CD4-positive, alpha-beta T cell (primary cell): Measurements from ENCODE around the gene KCND2. TPM values are rescaled to one million over a fixed set of nuclear protein-coding genes. Genes with fewer than 3 reads are reported as not detected.

Experiments used
- ATAC-seq: fragments of 200-7000 bp; cut with Tn5 transposase; one replicate; pipeline ENCODE4 v1.10.0; 2022; ENCODE audit warnings: mild to moderate bottlenecking; ENCODE audit not compliant: poor library complexity
- CTCF ChIA-PET: fragments of 350-600 bp; sonication (Branson Sonifier 250); formaldehyde crosslinking; loops from one replicate; lab custom pipeline; 2021; ENCODE audit warnings: antibody characterized with exemption, inconsistent platforms; lab: Charles Lee
- POLR2A ChIA-PET: fragments of 350-600 bp; sonication (Branson Sonifier 250); formaldehyde crosslinking; loops from one replicate; lab custom pipeline; 2021; ENCODE audit warnings: antibody characterized with exemption, inconsistent platforms; lab: Charles Lee
- DNase-seq, 14 experiments: peaks; one replicate each; pipeline ENCODE4 v3.0.0-alpha.2; 2013 to 2020; ENCODE audit warnings: mixed read lengths in 2 of 14
- H3K27ac ChIP-seq, 2 donors: one replicate each; pipeline versions ENCODE4 v1.5.1 to v1.7.0; 2013; ENCODE audit warnings: low read length in 2 of 2, low read depth in 1 of 2, mild to moderate bottlenecking in 1 of 2
- H3K27me3 ChIP-seq, 2 experiments: 1 replicate in 1 of 2; 2 replicates in 1 of 2; pipeline versions ENCODE4 v1.6.1 to v1.7.0; 2013; ENCODE audit warnings: low read length in 2 of 2, control low read depth in 1 of 2, mild to moderate bottlenecking in 1 of 2, moderate library complexity in 1 of 2; ENCODE audit not compliant: insufficient read depth in 2 of 2, control insufficient read depth in 1 of 2
- H3K36me3 ChIP-seq: one replicate; pipeline ENCODE4 v1.6.1; 2013; ENCODE audit warnings: low read length, control low read depth; ENCODE audit not compliant: insufficient read depth
- H3K4me1 ChIP-seq: one replicate; pipeline ENCODE4 v1.6.1; 2013; ENCODE audit warnings: low read length, control low read depth; ENCODE audit not compliant: insufficient read depth
- H3K4me3 ChIP-seq: one replicate; pipeline ENCODE4 v1.5.1; 2013; ENCODE audit warnings: mild to moderate bottlenecking, low read length, moderate library complexity
- H3K9me3 ChIP-seq, 2 experiments: 1 replicate in 1 of 2; 2 replicates in 1 of 2; pipeline versions ENCODE4 v1.6.1 to v1.7.0; 2013; ENCODE audit warnings: low read length in 2 of 2, mild to moderate bottlenecking in 2 of 2, control low read depth in 1 of 2, moderate library complexity in 1 of 2; ENCODE audit not compliant: control insufficient read depth in 1 of 2, insufficient read depth in 1 of 2
- H3K27ac Mint-ChIP-seq: one replicate; pipeline ENCODE4 v1.8.0; 2020; ENCODE audit warnings: mixed read lengths
- H3K27me3 Mint-ChIP-seq: one replicate; pipeline ENCODE4 v1.8.0; 2021; ENCODE audit warnings: mixed read lengths
- H3K36me3 Mint-ChIP-seq: one replicate; pipeline ENCODE4 v1.8.0; 2021; ENCODE audit warnings: low read depth, mixed read lengths
- H3K4me1 Mint-ChIP-seq: one replicate; pipeline ENCODE4 v1.8.0; 2021; ENCODE audit warnings: low read depth, mixed read lengths
- H3K4me3 Mint-ChIP-seq: one replicate; pipeline ENCODE4 v1.8.0; 2020; ENCODE audit warnings: mild to moderate bottlenecking, mixed read lengths
- H3K9me3 Mint-ChIP-seq: one replicate; pipeline ENCODE4 v1.8.0; 2020; ENCODE audit warnings: mixed read lengths
- CTCF ChIP-seq: fragments of 200-600 bp; IDR thresholded peaks from one replicate; pipeline ENCODE4 v1.8.0; 2022; ENCODE audit warnings: antibody characterized with exemption, mild to moderate bottlenecking
- intact Hi-C, 2 experiments: fragments of 100-400 bp; cut with DNase I in 1 of 2; cut with micrococcal nuclease in 1 of 2; formaldehyde crosslinking; loops; one replicate each; pipeline versions ENCODE4 v1.15.1 to v1.9.0; 2023 to 2025; cut with DNase I, micrococcal nuclease
- total RNA-seq, 174 experiments: library from RNA in 2 of 174; stranded (reverse) in 2 of 174; gene quantifications; one replicate each; pipeline ENCODE4 v1.2.3 and lab custom pipeline; 2021 to 2026

The KCND2 gene
- total RNA-seq, 2 experiments from 2014 or later = not detected

- H3K4me3 Mint-ChIP-seq = no peak overlapping the region
- no peaks in the 10 kb centered on the region for H3K4me1 ChIP-seq
- H3K27ac ChIP-seq = no peak overlapping the region
- POLR2A ChIA-PET = no interaction called here
- no peak overlapping the region for H3K27ac Mint-ChIP-seq
- CTCF ChIA-PET = interaction anchor here (0.9 kb wide), 1 partner anchor 27 kb away, joined by 3 read pairs; no protein-coding TSS in a partner anchor
- no peaks in the 10 kb centered on the region for H3K36me3 ChIP-seq
- intact Hi-C loops = no loop called here
- H3K27me3 Mint-ChIP-seq = no peaks in the 10 kb centered on the region
- no peak for ATAC-seq
- no peaks in the 10 kb centered on the region for H3K27me3 ChIP-seq
- no peak for DNase-seq
- H3K4me3 ChIP-seq = no peak overlapping the region
- no peaks in the 10 kb centered on the region for H3K36me3 Mint-ChIP-seq
- TF ChIP-seq CTCF = no peak
- H3K9me3 ChIP-seq = no peaks in the 10 kb centered on the region
- H3K9me3 Mint-ChIP-seq = peaks cover 2% of the 10 kb centered on the region
- no peaks in the 10 kb centered on the region for H3K4me1 Mint-ChIP-seq
Observed at GRCh38 chr7:120529736-120530135, 256.8 kb downstream of the KCND2 start.

GRCh38 chr7:120538335-120538734 lies 265.4 kb downstream of the KCND2 start:
- H3K36me3 ChIP-seq = no peaks in the 10 kb centered on the region
- Mint-ChIP-seq H3K27ac (no peak overlapping the region), H3K9me3 (no peaks in the 10 kb centered on the region), H3K27me3 (no peaks in the 10 kb centered on the region), H3K4me3 (no peak overlapping the region), H3K36me3 (no peaks in the 10 kb centered on the region), H3K4me1 (no peaks in the 10 kb centered on the region)
- ChIA-PET POLR2A (no interaction called here), CTCF (no interaction called here)
- intact Hi-C loops = no loop called here
- no peaks in the 10 kb centered on the region for H3K4me1 ChIP-seq
- H3K9me3 ChIP-seq = peaks cover 0 to 5% of the 10 kb centered on the region in 2 experiments
- DNase-seq = no peak
- no peak overlapping the region for H3K4me3 ChIP-seq
- no peak for TF ChIP-seq CTCF
- H3K27ac ChIP-seq = no peak overlapping the region
- no peaks in the 10 kb centered on the region for H3K27me3 ChIP-seq
- ATAC-seq = no peak

GRCh38 chr7:120539321-120539720 lies 266.3 kb downstream of the KCND2 start:
- no peak for TF ChIP-seq CTCF
- H3K27ac ChIP-seq = no peak overlapping the region
- no peak for DNase-seq
- H3K9me3 ChIP-seq = peaks cover 0 to 5% of the 10 kb centered on the region in 2 experiments
- Mint-ChIP-seq H3K4me1 (no peaks in the 10 kb centered on the region), H3K36me3 (no peaks in the 10 kb centered on the region), H3K9me3 (no peaks in the 10 kb centered on the region), H3K27me3 (no peaks in the 10 kb centered on the region), H3K27ac (no peak overlapping the region), H3K4me3 (no peak overlapping the region)
- no peaks in the 10 kb centered on the region for H3K27me3 ChIP-seq
- no peak for ATAC-seq
- POLR2A ChIA-PET = no interaction called here
- CTCF ChIA-PET = no interaction called here
- no peaks in the 10 kb centered on the region for H3K36me3 ChIP-seq
- intact Hi-C loops = no loop called here
- no peak overlapping the region for H3K4me3 ChIP-seq
- H3K4me1 ChIP-seq = no peaks in the 10 kb centered on the region
